Kidney (tissue), 2 donors: ENCODE data around the gene TRIM72. TPM values are rescaled to one million over a fixed set of nuclear protein-coding genes. Genes with fewer than 3 reads are reported as not detected.

Experiments
- polyA plus RNA-seq: library from polyadenylated mRNA; stranded (reverse); fragments of 350-450 nt; fragmentation: Illumina TruSeq; extraction: RNeasy Lipid Tissue Mini Kit (QIAGEN cat#74804); gene quantifications from one replicate; pipeline ENCODE4 v1.2.3, GENCODE V29; 2014; ENCODE audit warnings: low read depth, low replicate concordance; ENCODE audit not compliant: insufficient read depth
- total RNA-seq: library from RNA; stranded (reverse); fragmentation: NEBNext Ultra II Directional; extraction: Animal tissue kit (Norgen Biotek cat#: 25700); gene quantifications from one replicate; pipeline ENCODE4 v1.2.1, GENCODE V29; 2021
- donor health status: DM: yes; HTN: yes; CAD: no.

The TRIM72 gene
- total and polyA plus RNA-seq, 2 donors from 2014 or later = 0.06 to 0.11 TPM

Other genes starting within 250 kb of the TRIM72 start
- 40.5 TPM for gene HSD3B7, start 228.9 kb upstream of the TRIM72 start, total RNA-seq
- gene HSD3B7, start 228.9 kb upstream of the TRIM72 start, polyA plus RNA-seq = 24.4 TPM
- 1.7 TPM for gene STX1B, start 203.5 kb upstream of the TRIM72 start, total RNA-seq
- 0.22 TPM for gene STX1B, start 203.5 kb upstream of the TRIM72 start, polyA plus RNA-seq
- 60.6 TPM for gene STX4, start 180.6 kb upstream of the TRIM72 start, total RNA-seq
- 61.2 TPM for gene STX4, start 180.6 kb upstream of the TRIM72 start, polyA plus RNA-seq
- gene ZNF668, start 139.9 kb upstream of the TRIM72 start, total RNA-seq = 6.4 TPM
- gene ZNF668, start 139.9 kb upstream of the TRIM72 start, polyA plus RNA-seq = 5.4 TPM
- 20.5 TPM for gene ZNF646, start 139.7 kb upstream of the TRIM72 start, total RNA-seq
- 2.9 TPM for gene ZNF646, start 139.7 kb upstream of the TRIM72 start, polyA plus RNA-seq
- 2.6 TPM for gene PRSS53, start 125.2 kb upstream of the TRIM72 start, total RNA-seq
- gene PRSS53, start 125.2 kb upstream of the TRIM72 start, polyA plus RNA-seq = 0.99 TPM
- gene VKORC1, start 119.3 kb upstream of the TRIM72 start, total RNA-seq = 84.7 TPM
- 209 TPM for gene VKORC1, start 119.3 kb upstream of the TRIM72 start, polyA plus RNA-seq
- 47.6 TPM for gene BCKDK, start 105.7 kb upstream of the TRIM72 start, total RNA-seq
- 70.6 TPM for gene BCKDK, start 105.7 kb upstream of the TRIM72 start, polyA plus RNA-seq
- 83.8 TPM for gene KAT8, start 96.5 kb upstream of the TRIM72 start, total RNA-seq
- 40.9 TPM for gene KAT8, start 96.5 kb upstream of the TRIM72 start, polyA plus RNA-seq
- 64.6 TPM for gene PRSS8, start 78.4 kb upstream of the TRIM72 start, total RNA-seq
- 187 TPM for gene PRSS8, start 78.4 kb upstream of the TRIM72 start, polyA plus RNA-seq
- gene PRSS36, start 64.1 kb upstream of the TRIM72 start, total RNA-seq = 4.1 TPM
- 1.7 TPM for gene PRSS36, start 64.1 kb upstream of the TRIM72 start, polyA plus RNA-seq
- 333 TPM for gene FUS, start 34.0 kb upstream of the TRIM72 start, total RNA-seq
- 180 TPM for gene FUS, start 34.0 kb upstream of the TRIM72 start, polyA plus RNA-seq
- gene PYCARD, start 11.4 kb upstream of the TRIM72 start, total RNA-seq = 26.5 TPM
- 14.8 TPM for gene PYCARD, start 11.4 kb upstream of the TRIM72 start, polyA plus RNA-seq
- gene PYDC1, start 3.0 kb downstream of the TRIM72 start, total RNA-seq = not detected
- gene PYDC1, start 3.0 kb downstream of the TRIM72 start, polyA plus RNA-seq = not detected
- 18.9 TPM for gene ITGAM, start 45.9 kb downstream of the TRIM72 start, total RNA-seq
- 1.2 TPM for gene ITGAM, start 45.9 kb downstream of the TRIM72 start, polyA plus RNA-seq
- 11.9 TPM for gene ITGAX, start 141.1 kb downstream of the TRIM72 start, total RNA-seq
- gene ITGAX, start 141.1 kb downstream of the TRIM72 start, polyA plus RNA-seq = 0.37 TPM
- gene ITGAD, start 179.2 kb downstream of the TRIM72 start, total RNA-seq = 0.13 TPM
- gene ITGAD, start 179.2 kb downstream of the TRIM72 start, polyA plus RNA-seq = not detected
- gene COX6A2, start 214.2 kb downstream of the TRIM72 start, total RNA-seq = not detected
- 5.5 TPM for gene COX6A2, start 214.2 kb downstream of the TRIM72 start, polyA plus RNA-seq
- 1.4 TPM for gene ZNF843, start 228.7 kb downstream of the TRIM72 start, total RNA-seq
- 0.67 TPM for gene ZNF843, start 228.7 kb downstream of the TRIM72 start, polyA plus RNA-seq
- 9.6 TPM for gene ARMC5, start 245.4 kb downstream of the TRIM72 start, total RNA-seq
- gene ARMC5, start 245.4 kb downstream of the TRIM72 start, polyA plus RNA-seq = 10.9 TPM